Natural killer cell (primary cell): ENCODE data around the gene CEP131. TPM values are rescaled to one million over a fixed set of nuclear protein-coding genes. Genes with fewer than 3 reads are reported as not detected.

Experiments
- ATAC-seq, 3 donors: fragments of 150-1000 bp in 2 of 3; fragments of 200-7000 bp in 1 of 3; cut with Tn5 transposase; 1 replicate in 1 of 3; 2 replicates in 2 of 3; pipeline ENCODE4 v1.10.0; 2021; ENCODE audit warnings: mild to moderate bottlenecking in 2 of 3, moderate library complexity in 2 of 3
- DNase-seq, 2 donors: peaks; one replicate each; pipeline versions ENCODE4 v3.0.0 to v3.0.0-alpha.2; 2013 to 2021; ENCODE audit warnings: mixed read lengths in 1 of 2
- H3K27ac ChIP-seq: one replicate; pipeline ENCODE4 v1.5.1; 2013; ENCODE audit warnings: mild to moderate bottlenecking, low read length
- H3K27me3 ChIP-seq: one replicate; pipeline ENCODE4 v1.6.1; 2013; ENCODE audit warnings: low read length; ENCODE audit not compliant: control insufficient read depth, insufficient read depth
- H3K36me3 ChIP-seq: one replicate; pipeline ENCODE4 v1.6.1; 2013; ENCODE audit warnings: low read length; ENCODE audit not compliant: control insufficient read depth, insufficient read depth
- H3K4me1 ChIP-seq: one replicate; pipeline ENCODE4 v1.6.1; 2013; ENCODE audit warnings: low read length; ENCODE audit not compliant: control insufficient read depth, insufficient read depth
- H3K4me3 ChIP-seq: one replicate; pipeline ENCODE4 v1.5.1; 2013; ENCODE audit warnings: low read length
- H3K9me3 ChIP-seq: one replicate; pipeline ENCODE4 v1.6.1; 2013; ENCODE audit warnings: low read length; ENCODE audit not compliant: control insufficient read depth, insufficient read depth
- H3K27ac Mint-ChIP-seq, 2 donors: one replicate each; pipeline ENCODE4 v1.8.0; 2022; ENCODE audit warnings: mild to moderate bottlenecking in 2 of 2, mixed read lengths in 2 of 2, moderate library complexity in 1 of 2
- H3K27me3 Mint-ChIP-seq, 2 donors: one replicate each; pipeline ENCODE4 v1.8.0; 2022; ENCODE audit warnings: low read depth in 2 of 2, mixed read lengths in 2 of 2
- H3K36me3 Mint-ChIP-seq: one replicate; pipeline ENCODE4 v1.8.0; 2022; ENCODE audit warnings: mixed read lengths
- H3K4me1 Mint-ChIP-seq, 2 donors: one replicate each; pipeline ENCODE4 v1.8.0; 2022; ENCODE audit warnings: mixed read lengths in 2 of 2
- H3K4me3 Mint-ChIP-seq: one replicate; pipeline ENCODE4 v1.8.0; 2022; ENCODE audit warnings: mild to moderate bottlenecking, moderate library complexity, mixed read lengths
- H3K9me3 Mint-ChIP-seq, 2 donors: one replicate each; pipeline ENCODE4 v1.8.0; 2022; ENCODE audit warnings: mixed read lengths in 2 of 2
- CTCF ChIP-seq: fragments of 200-600 bp; IDR thresholded peaks from one replicate; pipeline ENCODE4 v1.8.0; 2022; ENCODE audit warnings: antibody characterized with exemption
- WGBS: methylation state at CpG from one replicate; pipeline ENCODE4 v1.1.7; 2013; ENCODE audit warnings: missing lambda C conversion rate; ENCODE audit not compliant: insufficient coverage; 5-methylcytosine and 5-hydroxymethylcytosine counted together
- intact Hi-C: fragments of 100-400 bp; cut with micrococcal nuclease; formaldehyde crosslinking; loops from one replicate; pipeline ENCODE4 v1.14.2; 2022
- total RNA-seq, 4 donors: library from RNA; stranded (reverse); fragments of 120-200 nt in 1 of 4; gene quantifications; one replicate each; pipeline versions ENCODE4 v1.2.3 to v1.2.4, GENCODE V29; 2013 to 2022

The CEP131 gene
- total RNA-seq, 3 donors from 2014 or later (not counting 1 experiment from before 2014, with no cell fraction given): 9.9 to 11.4 (median 10.0) TPM

DNA sequence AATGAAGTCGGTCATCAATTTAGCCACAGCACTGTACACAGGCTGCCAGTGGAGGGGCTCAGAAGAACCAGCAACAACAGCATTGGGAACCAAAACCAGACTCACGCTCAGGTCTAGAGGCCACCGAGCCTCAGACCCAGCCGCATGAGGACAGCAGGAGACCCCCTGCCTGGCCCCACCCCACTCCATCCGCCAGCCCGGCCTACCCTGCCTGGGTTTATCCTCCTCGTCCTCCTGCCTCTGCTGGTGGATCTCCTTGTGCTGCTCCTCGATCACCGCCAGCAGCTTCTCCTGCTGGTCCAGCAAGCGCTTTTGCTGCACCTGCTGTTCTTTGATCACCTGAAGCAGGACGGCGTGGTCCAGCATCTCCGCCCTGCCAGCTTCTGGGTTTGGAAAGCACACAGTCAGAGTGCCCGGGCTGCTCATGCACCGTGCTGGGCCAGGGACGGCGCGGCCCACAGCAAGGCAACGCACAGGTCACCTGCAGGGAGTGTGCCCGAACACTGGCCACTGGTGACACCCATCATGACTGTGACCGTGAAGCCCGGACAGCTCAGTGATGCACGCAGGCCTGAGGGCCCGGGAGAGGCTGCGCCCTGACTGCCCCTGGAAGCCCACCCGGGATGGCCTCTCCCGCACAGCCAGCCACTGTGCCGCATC is 24.0 kb upstream of the CEP131 start:
- Histone ChIP-seq H3K9me3 (no peaks in the 10 kb centered on the region), H3K4me1 (peaks cover 16% of the 10 kb centered on the region), H3K36me3 (peaks cover 20% of the 10 kb centered on the region), H3K27ac (no peak overlapping the region), H3K4me3 (no peak overlapping the region), H3K27me3 (no peaks in the 10 kb centered on the region)
- TF ChIP-seq CTCF: no peak
- no peak overlapping the region for H3K27ac Mint-ChIP-seq
- no peak for ATAC-seq
- intact Hi-C loops: loop anchor here (10.0 kb wide), 1 partner anchor 212 kb away; the partner anchor contains the start of gene BAIAP2
- H3K9me3 Mint-ChIP-seq: no peaks in the 10 kb centered on the region
- no peaks in the 10 kb centered on the region for H3K36me3 Mint-ChIP-seq
- 96% methylated on average over 28 of the region's 28 CpGs for WGBS
- peaks cover 12 to 15% of the 10 kb centered on the region in 2 donors for H3K4me1 Mint-ChIP-seq
- no peak overlapping the region for H3K4me3 Mint-ChIP-seq
- DNase-seq: no peak
- no peaks in the 10 kb centered on the region for H3K27me3 Mint-ChIP-seq

DNA sequence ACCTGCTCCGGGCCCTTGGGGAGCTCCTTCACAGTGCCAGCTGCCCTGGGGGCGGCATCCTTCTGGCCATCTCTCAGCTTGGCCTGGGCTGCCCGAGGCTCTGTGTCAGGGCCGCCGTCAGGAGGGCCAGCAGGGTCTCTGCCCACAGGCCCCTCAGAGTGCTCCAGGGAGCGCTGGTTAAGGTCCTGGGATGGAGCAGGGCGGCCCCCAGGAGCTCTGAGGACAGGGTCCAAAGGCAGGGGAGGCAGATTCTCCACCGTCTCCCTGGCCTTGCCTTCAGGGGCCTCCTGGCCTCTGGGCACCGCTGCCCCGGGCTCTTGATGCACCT is 23.5 kb upstream of the CEP131 start:
- Histone ChIP-seq H3K27me3 (no peaks in the 10 kb centered on the region), H3K9me3 (no peaks in the 10 kb centered on the region), H3K4me3 (no peak overlapping the region), H3K4me1 (peaks cover 19% of the 10 kb centered on the region), H3K36me3 (peaks cover 18% of the 10 kb centered on the region), H3K27ac (no peak overlapping the region)
- no peak for ATAC-seq
- WGBS: 98% methylated on average over 10 of the region's 10 CpGs
- Mint-ChIP-seq H3K27ac (no peak overlapping the region), H3K9me3 (no peaks in the 10 kb centered on the region), H3K27me3 (no peaks in the 10 kb centered on the region), H3K36me3 (no peaks in the 10 kb centered on the region), H3K4me1 (peaks cover 17 to 19% of the 10 kb centered on the region in 2 donors), H3K4me3 (no peak overlapping the region)
- DNase-seq: no peak
- intact Hi-C loops: loop anchor here (10.0 kb wide), 1 partner anchor 212 kb away; the partner anchor contains the start of gene BAIAP2
- TF ChIP-seq CTCF: no peak

GRCh38 chr17:81245665-81246342 is 23.0 kb upstream of the CEP131 start:
- Mint-ChIP-seq H3K4me3 (no peak overlapping the region), H3K27ac (no peak overlapping the region), H3K27me3 (no peaks in the 10 kb centered on the region), H3K9me3 (no peaks in the 10 kb centered on the region), H3K36me3 (no peaks in the 10 kb centered on the region), H3K4me1 (peaks cover 20% of the 10 kb centered on the region in 2 donors)
- DNase-seq (no peak), ATAC-seq (no peak)
- Histone ChIP-seq H3K9me3 (no peaks in the 10 kb centered on the region), H3K27me3 (no peaks in the 10 kb centered on the region), H3K4me1 (peaks cover 17% of the 10 kb centered on the region), H3K27ac (no peak overlapping the region), H3K36me3 (peaks cover 13% of the 10 kb centered on the region), H3K4me3 (no peak overlapping the region)
- 96% methylated on average over 37 of the region's 37 CpGs for WGBS
- intact Hi-C loops: loop anchor here (10.0 kb wide), 1 partner anchor 211 kb away; the partner anchor contains the start of gene BAIAP2
- no peak for TF ChIP-seq CTCF
